GM18520 (cell line): Measurements from ENCODE around the gene KRTAP5-9.
"Not testable (repeated sequence)": the region's sequence is repeated elsewhere in the genome, so short reads cannot be mapped to it uniquely, and the experiment has no call there.

Experiments used
- ATAC-seq: cut with Tn5 transposase; IDR thresholded peaks from one replicate; pipeline ENCODE4 v1.9.1; 2021; ENCODE audit not compliant: unreplicated experiment

The KRTAP5-9 gene

DNA sequence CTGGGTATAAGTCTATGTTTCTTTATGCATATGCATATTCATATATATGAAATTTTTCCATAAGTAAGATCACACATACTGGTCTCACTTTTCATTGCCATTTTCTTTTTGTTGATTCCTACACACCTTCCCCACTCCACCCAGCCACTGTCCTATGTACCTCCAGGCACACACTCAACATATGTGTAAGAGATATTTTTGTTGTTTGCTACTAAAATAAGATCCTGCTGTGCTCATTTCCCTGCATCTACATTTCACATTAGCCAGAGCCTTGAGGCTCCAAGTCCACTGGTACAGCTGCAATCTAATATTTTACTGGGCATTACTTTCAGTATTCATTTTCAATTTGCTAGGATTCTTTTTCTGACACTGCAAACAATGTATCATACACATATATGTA is 9.0 kb downstream of the KRTAP5-9 start:
- no peak for ATAC-seq

DNA sequence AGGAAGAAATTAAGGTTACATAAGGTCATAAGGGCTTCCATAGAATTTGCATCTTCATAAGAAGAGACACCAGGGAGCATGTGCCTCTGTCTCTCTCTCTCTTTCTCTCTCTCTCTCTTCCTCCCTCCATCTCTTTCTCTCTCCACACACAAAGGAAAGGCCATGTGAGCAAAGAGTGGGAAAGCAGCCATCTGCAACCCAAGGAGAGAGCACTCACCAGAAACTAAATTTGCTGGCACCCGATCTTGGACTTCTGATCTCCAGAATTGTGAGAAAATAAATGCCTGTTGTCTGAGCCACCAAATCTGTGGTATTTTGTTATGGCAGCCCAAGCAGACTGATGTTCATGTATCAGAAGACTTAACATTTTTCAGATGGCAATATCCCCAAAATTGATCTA is 10.8 kb downstream of the KRTAP5-9 start:
- no peak for ATAC-seq

GRCh38 chr11:71562120-71562519 is 13.9 kb downstream of the KRTAP5-9 start:
- ATAC-seq: no peak

- ATAC-seq: no peak
Observed at GRCh38 chr11:71563406-71563805, 15.2 kb downstream of the KRTAP5-9 start.

GRCh38 chr11:71564430-71564829 is 16.2 kb downstream of the KRTAP5-9 start:
- ATAC-seq: no peak

DNA sequence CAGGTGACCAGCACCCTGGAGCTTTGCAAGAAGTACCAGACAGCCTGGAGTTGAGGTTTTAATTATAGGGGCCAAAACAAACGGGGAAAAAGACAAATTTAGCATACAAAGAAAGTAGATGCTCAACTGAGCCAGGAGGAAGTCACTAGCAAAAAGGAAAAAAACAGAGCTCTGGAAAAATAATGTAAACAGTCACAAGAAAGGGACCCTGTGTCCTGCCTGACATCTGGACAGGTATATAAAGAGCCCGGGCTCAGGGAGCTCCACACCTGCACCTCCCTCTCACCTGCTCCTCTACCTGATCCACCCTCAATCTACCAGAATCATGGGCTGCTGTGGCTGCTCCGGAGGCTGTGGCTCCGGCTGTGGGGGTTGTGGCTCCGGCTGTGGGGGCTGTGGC is 17.0 kb downstream of the KRTAP5-9 start, which contains the start of gene KRTAP5-10:
KRTAP5-10 (plus strand) TSS at position 301 of the 400 bp plus-strand sequence; CDS start at position 326, 25 bp downstream.
- no peak for ATAC-seq

DNA sequence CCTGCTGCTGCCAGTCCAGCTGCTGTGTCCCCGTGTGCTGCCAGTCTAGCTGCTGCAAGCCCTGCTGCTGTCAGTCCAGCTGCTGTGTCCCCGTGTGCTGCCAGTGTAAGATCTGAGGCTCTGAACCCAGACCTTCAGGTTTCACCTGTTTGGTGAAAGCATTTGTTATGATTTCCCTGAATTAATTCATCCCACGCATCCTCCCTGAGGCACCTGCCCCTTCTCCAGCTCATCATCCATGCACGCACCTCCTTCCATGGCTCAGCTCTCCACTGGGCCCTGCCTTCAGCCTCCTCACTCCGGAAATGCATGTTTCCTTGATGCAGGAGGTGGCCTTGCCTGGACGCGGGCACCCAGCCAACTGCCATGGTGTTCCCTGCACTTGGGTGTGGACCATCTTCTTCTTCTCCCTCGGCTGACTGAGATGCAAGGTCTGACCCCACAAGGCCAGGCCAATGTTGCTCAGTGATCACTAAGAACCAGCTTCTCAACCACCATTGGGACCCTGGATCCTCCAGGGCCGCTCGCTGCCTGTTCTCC is 17.9 kb downstream of the KRTAP5-9 start:
- no peak for ATAC-seq

DNA sequence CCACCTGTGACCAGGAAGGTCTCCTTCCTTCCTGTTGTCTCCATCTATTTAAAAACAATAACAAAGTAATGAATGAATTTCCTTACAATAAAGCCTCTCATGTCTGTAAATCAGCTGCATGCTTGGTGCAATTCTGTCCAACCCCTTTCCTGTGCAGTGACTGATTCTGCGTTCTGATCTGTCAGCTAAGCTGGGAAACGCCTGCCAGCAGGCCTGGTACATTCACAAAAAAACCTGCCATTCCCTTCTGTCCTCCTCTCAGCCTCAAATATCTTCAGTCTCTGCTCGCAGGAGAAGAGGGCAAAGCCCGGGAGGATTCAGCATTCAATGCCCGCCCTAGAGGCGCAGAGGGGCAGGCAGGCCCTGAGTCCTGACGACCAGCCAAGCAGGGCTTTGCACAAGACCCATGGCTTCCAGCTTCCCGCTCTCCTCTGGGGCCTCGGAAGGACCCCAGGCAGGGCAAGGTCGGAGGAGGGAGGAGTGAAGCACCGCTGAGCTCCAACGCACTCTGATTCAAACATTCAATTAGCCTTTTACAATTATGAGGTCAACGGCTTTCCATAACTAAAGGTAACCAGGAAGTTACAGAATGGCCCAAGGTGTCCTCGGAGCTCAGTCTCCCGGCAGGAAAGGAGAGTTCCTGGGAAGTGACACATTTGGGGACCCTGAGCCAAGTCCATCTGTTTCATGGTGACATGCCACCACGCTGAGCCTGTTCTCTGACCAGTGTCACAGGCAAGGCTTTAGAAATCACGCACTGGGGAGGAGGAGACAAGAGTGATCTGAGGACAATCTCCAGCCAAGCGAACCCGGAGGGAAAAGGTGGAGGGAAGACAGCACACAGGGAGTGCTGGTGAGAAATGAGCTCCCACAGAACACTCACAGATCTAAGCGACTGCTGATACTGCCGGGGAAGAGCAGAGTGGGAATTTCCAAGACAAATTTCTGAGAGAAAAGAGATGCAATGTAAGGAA is 18.7 kb downstream of the KRTAP5-9 start:
- ATAC-seq: not testable (repeated sequence)

DNA sequence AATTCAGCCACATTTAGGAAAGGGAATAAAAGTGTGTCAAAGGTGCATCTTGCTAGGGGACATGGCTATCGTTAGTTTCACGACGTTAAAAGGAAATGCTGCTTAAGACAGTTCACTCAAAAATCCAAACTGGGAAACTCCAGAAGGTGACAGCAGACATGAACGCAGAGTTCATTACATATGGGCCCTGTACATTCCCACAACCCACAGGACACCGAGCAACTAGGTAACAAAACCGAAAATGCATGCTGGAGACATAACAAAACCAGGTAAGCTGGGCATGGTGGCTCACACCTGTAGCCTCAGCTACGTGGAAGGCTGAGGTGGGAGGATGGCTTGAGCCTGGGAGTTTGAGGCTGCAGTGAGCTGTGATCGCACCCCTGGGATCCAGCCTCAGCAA is 19.4 kb downstream of the KRTAP5-9 start:
- not testable (repeated sequence) for ATAC-seq

- no peak for ATAC-seq
Observed at GRCh38 chr11:71568704-71569349, 20.6 kb downstream of the KRTAP5-9 start.

DNA sequence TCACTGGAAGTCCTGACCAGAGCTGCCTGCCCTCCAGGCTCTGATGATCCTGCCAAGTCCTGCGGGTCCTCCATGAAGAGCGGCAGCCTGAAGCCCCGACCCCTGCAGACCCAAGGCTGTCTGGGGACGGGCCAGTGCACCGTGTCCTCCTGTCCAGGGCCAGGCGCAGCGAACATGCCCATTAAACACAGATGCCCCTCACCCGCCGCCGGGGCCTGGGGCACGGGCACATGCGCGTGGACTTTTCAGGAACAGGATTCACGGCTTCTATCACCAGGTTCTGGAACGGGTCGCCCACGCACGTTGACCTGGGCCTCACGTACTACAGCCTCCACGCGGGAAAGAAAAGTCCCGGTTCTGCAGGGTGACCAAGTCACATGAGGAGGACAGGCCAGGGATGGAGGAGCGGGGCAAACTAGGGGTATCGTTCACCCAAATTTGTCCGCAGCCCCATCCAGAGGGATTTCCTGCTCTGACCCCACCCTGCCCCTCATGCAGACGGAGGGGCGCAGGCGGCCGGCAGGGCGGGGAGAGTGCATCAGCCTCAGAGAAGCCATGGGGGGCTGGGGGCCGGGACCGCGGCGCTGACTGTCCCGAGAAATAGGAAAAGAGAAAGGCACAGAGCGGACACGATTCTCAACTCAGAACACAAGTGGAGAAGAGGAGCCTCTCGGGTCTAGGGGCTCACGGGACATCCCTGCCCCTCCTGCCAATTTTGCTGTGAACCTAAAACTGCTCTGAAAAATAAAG is 23.1 kb downstream of the KRTAP5-9 start:
- not testable (repeated sequence) for ATAC-seq

DNA sequence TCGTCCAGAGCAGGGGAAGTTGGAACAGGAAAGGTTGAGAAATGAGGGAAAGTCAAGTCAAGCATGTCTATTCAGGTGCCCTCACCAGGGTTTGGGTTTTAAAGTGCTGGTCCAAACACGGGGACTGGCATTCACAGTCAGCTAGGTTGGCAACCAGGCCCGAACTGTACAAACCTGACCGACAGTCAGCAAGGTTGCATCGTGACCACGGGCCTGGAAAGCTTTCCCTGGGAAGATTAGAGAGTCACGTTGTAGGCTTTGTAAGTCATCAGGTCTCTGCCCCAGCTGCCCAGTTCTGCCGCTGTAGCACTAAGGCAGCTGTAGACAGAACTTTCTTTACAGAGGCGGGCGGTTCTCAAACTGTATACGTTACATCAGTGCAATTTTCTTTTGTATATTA is 24.6 kb downstream of the KRTAP5-9 start:
- ATAC-seq: no peak

DNA sequence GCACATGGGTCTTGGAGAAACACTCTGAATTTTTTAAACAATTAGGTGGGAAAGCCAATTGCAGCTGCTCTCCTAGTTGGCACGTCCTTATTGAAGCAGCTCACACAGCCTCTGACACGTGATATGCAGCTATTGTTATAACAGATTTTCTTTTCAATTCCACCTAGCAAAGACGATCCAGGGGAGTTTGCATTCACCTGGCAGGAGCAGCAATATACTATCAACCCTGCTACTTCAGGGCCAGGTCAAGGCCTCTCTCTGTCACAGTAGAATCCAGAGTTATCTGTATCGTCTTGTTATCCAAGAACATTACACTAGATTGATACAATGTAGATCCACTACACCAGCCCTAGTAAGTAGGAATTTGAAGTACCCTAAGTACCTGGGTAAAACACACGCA is 26.2 kb downstream of the KRTAP5-9 start:
- ATAC-seq: no peak

DNA sequence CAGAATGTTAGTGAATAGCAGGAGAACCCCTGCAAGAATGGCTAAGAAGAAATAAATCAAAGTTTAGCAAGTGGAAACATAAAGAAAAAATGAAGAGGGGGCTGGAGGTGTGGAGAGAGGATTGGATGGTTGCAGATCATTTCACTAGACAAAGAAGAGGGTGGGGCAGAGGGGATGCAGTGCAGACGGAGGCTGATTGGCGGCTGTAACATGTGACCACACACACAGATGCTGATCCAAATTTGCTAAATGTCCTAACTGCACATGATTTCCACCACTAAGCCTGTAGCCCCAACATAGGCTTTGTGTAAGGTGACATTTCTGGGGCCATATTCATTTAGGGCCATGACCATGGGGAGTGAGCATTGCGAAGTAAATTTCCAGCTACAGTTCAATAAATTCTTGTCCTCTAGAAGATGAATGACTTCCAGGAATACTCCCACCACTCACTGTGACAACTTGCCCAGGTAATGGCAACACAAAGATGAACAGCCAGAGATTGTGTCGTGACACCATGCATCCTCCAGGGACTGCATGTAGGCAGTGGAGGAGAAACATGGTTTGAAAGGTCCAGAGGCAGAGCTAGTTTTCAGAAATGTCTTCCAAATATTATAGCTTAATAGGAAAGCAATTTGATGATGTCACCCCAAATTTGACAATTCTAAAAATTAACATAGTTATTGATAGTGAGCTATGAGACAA is 27.7 kb downstream of the KRTAP5-9 start:
- ATAC-seq: no peak

- ATAC-seq: not testable (repeated sequence)
Observed at GRCh38 chr11:71576688-71577465, 28.7 kb downstream of the KRTAP5-9 start.

DNA sequence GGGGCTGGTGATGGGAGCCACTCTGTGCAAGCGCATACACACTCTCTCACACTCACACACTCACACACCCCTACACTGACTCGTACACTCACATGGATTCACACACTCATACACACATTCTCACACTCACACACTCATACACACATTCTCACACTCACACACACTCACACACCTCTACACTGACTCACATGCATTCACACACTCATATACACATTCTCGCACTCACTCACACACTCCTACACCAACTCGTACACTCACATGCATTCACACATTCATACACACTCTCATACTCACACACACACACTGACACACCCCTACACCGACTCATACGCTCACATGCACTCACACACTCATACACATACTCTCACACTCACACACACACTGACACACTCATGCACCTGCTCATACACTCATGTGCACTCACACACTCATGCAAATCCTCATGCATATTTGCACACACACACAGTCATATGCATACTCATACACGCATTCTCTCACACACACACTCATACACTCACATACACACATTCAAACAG is 29.3 kb downstream of the KRTAP5-9 start:
- ATAC-seq: no peak

GRCh38 chr11:71579513-71579912 is 31.3 kb downstream of the KRTAP5-9 start:
- ATAC-seq: not testable (repeated sequence)

DNA sequence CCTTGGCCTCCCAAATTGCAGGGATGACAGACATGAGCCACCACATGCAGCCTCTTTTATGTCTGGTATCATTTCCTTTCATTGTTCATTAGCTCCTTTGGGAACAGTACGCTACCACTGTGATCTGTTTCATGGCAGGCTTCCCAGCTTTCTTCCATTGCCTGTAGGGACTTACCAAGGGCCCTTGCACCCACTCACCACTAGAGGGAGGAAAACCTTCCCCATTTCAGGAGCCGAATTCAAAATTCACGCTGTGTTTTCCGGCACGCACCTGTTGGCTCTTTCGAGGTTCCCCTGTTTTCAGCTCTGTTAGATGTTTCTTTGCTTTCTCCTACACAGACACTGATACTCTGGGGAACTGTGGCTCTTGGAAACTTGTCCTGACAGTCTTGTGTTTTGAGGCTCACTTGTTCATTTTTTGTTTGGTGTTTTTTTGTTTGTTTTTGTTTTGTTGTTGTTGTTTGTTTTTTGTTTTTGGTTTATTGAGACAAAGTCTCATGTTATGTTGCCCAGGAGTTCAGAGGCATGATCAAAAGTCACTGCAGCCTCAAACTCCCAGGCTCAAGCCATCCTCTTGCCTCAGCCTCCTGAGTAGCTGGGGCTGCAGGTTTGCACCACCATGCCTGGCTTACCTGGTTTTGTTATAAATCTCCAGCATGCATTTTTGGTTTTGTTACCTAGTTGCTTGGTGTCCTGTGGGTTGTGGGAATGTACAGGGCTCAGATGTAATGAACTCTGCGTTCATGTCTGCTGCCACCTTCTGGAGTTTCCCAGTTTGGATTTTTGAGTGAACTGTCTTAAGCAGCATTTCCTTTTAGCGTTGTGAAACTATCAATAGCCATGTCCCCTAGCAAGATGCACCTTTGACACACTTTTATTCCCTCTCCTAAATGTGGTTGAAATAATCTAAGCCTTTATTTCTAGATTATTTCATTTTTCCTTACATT is 32.1 kb downstream of the KRTAP5-9 start:
- no peak for ATAC-seq
